Ishikawa (cell line): ENCODE measurements around the gene NUTF2.

Experiments used
- CEBPB ChIP-seq: IDR thresholded peaks from 2 replicates; pipeline ENCODE4 v1.6.1; 2012
- CREB1 ChIP-seq: IDR thresholded peaks from 2 replicates; pipeline ENCODE4 v1.6.1; 2012; ENCODE audit warnings: low read depth
- EGR1 ChIP-seq: IDR thresholded peaks from 2 replicates; pipeline ENCODE4 v1.6.1; 2012
- FOXM1 ChIP-seq: IDR thresholded peaks from 2 replicates; pipeline ENCODE4 v1.6.1; 2012; ENCODE audit warnings: low read depth, borderline replicate concordance
- NFIC ChIP-seq: IDR thresholded peaks from 2 replicates; pipeline ENCODE4 v1.6.1; 2012
- RAD21 ChIP-seq: IDR thresholded peaks from 2 replicates; pipeline ENCODE4 v1.6.1; 2012; ENCODE audit warnings: low read depth
- TAF1 ChIP-seq: IDR thresholded peaks from 2 replicates; pipeline ENCODE4 v1.6.1; 2012; ENCODE audit warnings: low read depth, mild to moderate bottlenecking
- TCF12 ChIP-seq: IDR thresholded peaks from 2 replicates; pipeline ENCODE4 v1.6.1; 2012; ENCODE audit warnings: low read depth
- TF ChIP-seq, protein P1 (sequence below): IDR thresholded peaks from 2 replicates; pipeline ENCODE4 v1.6.1; 2012; ENCODE audit warnings: low read depth, mild to moderate bottlenecking
- TF ChIP-seq, protein P2 (sequence below): IDR thresholded peaks from 2 replicates; pipeline ENCODE4 v1.6.1; 2012

DNA sequence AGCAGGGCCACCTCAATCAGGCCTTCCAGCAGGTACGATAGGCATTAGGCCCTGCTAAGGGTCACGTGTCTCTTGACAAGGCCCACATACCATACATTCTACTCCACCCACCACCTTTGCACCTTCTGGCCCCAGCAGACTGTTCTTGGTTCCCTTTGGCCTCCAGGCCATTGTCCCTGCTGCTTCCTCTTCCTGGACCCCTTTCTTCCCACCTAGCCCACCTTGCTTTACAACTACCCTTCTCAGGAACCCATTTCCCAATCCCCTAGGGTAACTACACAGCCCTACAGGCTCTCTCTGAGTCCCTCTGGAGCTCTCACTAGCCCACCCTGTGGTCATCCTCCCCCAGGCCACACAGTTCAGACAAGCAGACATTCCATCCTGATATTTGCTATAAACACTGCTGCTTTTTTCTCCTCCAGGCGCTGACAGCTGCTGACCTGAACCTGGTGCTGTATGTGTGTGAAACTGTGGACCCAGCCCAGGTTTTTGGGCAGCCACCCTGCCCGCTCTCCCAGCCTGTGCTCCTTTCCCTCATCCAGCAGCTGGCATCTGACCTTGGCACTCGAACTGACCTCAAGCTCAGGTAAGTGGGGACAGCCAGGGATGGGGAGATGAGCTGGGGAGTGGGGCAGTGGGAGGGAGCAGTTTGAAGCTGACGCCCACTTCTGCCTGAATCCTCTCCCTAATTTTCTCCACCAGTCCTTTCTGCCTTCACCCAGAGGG, 36.6 kb downstream of the NUTF2 start:
- no peak for TF ChIP-seq FOXM1
- no peak for TF ChIP-seq RAD21
- no peak for TF ChIP-seq NFIC
- no peak for TF ChIP-seq TCF12
- no peak for TF ChIP-seq EGR1
- TF ChIP-seq, protein P1, sequence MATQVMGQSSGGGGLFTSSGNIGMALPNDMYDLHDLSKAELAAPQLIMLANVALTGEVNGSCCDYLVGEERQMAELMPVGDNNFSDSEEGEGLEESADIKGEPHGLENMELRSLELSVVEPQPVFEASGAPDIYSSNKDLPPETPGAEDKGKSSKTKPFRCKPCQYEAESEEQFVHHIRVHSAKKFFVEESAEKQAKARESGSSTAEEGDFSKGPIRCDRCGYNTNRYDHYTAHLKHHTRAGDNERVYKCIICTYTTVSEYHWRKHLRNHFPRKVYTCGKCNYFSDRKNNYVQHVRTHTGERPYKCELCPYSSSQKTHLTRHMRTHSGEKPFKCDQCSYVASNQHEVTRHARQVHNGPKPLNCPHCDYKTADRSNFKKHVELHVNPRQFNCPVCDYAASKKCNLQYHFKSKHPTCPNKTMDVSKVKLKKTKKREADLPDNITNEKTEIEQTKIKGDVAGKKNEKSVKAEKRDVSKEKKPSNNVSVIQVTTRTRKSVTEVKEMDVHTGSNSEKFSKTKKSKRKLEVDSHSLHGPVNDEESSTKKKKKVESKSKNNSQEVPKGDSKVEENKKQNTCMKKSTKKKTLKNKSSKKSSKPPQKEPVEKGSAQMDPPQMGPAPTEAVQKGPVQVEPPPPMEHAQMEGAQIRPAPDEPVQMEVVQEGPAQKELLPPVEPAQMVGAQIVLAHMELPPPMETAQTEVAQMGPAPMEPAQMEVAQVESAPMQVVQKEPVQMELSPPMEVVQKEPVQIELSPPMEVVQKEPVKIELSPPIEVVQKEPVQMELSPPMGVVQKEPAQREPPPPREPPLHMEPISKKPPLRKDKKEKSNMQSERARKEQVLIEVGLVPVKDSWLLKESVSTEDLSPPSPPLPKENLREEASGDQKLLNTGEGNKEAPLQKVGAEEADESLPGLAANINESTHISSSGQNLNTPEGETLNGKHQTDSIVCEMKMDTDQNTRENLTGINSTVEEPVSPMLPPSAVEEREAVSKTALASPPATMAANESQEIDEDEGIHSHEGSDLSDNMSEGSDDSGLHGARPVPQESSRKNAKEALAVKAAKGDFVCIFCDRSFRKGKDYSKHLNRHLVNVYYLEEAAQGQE = no peak
- no peak for TF ChIP-seq TAF1
- TF ChIP-seq CEBPB = no peak
- TF ChIP-seq, protein P2, sequence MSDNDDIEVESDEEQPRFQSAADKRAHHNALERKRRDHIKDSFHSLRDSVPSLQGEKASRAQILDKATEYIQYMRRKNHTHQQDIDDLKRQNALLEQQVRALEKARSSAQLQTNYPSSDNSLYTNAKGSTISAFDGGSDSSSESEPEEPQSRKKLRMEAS = no peak
- no peak for TF ChIP-seq CREB1
